Activated CD8-positive, alpha-beta T cell treated with anti-CD3 and anti-CD28 coated beads for 36 hours (primary cell): ENCODE data around the gene MICALL2. TPM values are rescaled to one million over a fixed set of nuclear protein-coding genes. Genes with fewer than 3 reads are reported as not detected.

Experiments
- ATAC-seq: fragments of 200-7000 bp; cut with Tn5 transposase; one replicate; pipeline ENCODE4 v1.10.0; 2021; ENCODE audit warnings: mild to moderate bottlenecking, moderate library complexity
- CTCF ChIA-PET: fragments of 350-600 bp; sonication (Branson Sonifier 250); formaldehyde crosslinking; loops from one replicate; lab custom pipeline; 2021; ENCODE audit warnings: antibody characterized with exemption; lab: Charles Lee
- POLR2A ChIA-PET: fragments of 350-600 bp; sonication (Branson Sonifier 250); formaldehyde crosslinking; loops from one replicate; lab custom pipeline; 2021; ENCODE audit warnings: antibody characterized with exemption; lab: Charles Lee
- DNase-seq: peaks from one replicate; pipeline ENCODE4 v3.0.0-alpha.2; 2020
- H3K27ac Mint-ChIP-seq: one replicate; pipeline ENCODE4 v1.8.0; 2021; ENCODE audit warnings: mild to moderate bottlenecking, mixed read lengths
- H3K27me3 Mint-ChIP-seq: one replicate; pipeline ENCODE4 v1.8.0; 2021; ENCODE audit warnings: mixed read lengths
- H3K36me3 Mint-ChIP-seq: one replicate; pipeline ENCODE4 v1.8.0; 2021; ENCODE audit warnings: low read depth, mixed read lengths
- H3K4me1 Mint-ChIP-seq: one replicate; pipeline ENCODE4 v1.8.0; 2021; ENCODE audit warnings: low read depth, mixed read lengths
- H3K4me3 Mint-ChIP-seq: one replicate; pipeline ENCODE4 v1.8.0; 2021; ENCODE audit warnings: mild to moderate bottlenecking, moderate library complexity, mixed read lengths
- H3K9me3 Mint-ChIP-seq: one replicate; pipeline ENCODE4 v1.8.0; 2021; ENCODE audit warnings: mixed read lengths
- intact Hi-C: fragments of 100-400 bp; cut with micrococcal nuclease; formaldehyde crosslinking; loops from one replicate; pipeline ENCODE4 v1.10.0; 2022
- total RNA-seq, 2 experiments: library from RNA; stranded (reverse); gene quantifications; one replicate each; pipeline ENCODE4 v1.2.3, GENCODE V29; 2021
- TF ChIP-seq, protein P1 (sequence below): fragments of 200-600 bp; IDR thresholded peaks from one replicate; pipeline ENCODE4 v1.8.0; 2022; ENCODE audit warnings: antibody characterized with exemption, mild to moderate bottlenecking

Gene MICALL2
- total RNA-seq, 2 experiments from 2014 or later: 3.0 to 4.2 TPM

DNA sequence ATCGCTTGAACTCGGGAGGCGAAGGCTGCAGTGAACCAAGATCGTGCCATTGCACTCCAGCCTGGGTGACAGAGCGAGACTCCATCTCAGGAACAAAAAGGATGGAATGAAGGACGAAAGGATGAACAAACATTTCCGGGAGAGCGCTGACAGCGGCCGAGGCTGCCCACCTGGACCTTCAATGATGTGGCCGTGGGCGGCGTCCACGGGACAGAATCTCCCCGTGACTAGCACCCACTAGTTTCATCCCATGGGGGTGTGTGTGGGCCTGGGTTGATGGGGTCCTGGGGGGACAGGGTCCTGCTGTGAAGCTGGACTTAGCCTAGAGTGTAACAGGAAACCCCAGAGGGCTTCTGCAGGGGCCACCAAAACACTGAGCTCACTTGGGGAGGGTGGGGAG, 32.8 kb downstream of the MICALL2 start:
- TF ChIP-seq, protein P1, sequence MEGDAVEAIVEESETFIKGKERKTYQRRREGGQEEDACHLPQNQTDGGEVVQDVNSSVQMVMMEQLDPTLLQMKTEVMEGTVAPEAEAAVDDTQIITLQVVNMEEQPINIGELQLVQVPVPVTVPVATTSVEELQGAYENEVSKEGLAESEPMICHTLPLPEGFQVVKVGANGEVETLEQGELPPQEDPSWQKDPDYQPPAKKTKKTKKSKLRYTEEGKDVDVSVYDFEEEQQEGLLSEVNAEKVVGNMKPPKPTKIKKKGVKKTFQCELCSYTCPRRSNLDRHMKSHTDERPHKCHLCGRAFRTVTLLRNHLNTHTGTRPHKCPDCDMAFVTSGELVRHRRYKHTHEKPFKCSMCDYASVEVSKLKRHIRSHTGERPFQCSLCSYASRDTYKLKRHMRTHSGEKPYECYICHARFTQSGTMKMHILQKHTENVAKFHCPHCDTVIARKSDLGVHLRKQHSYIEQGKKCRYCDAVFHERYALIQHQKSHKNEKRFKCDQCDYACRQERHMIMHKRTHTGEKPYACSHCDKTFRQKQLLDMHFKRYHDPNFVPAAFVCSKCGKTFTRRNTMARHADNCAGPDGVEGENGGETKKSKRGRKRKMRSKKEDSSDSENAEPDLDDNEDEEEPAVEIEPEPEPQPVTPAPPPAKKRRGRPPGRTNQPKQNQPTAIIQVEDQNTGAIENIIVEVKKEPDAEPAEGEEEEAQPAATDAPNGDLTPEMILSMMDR: no peak
- ATAC-seq: no peak

DNA sequence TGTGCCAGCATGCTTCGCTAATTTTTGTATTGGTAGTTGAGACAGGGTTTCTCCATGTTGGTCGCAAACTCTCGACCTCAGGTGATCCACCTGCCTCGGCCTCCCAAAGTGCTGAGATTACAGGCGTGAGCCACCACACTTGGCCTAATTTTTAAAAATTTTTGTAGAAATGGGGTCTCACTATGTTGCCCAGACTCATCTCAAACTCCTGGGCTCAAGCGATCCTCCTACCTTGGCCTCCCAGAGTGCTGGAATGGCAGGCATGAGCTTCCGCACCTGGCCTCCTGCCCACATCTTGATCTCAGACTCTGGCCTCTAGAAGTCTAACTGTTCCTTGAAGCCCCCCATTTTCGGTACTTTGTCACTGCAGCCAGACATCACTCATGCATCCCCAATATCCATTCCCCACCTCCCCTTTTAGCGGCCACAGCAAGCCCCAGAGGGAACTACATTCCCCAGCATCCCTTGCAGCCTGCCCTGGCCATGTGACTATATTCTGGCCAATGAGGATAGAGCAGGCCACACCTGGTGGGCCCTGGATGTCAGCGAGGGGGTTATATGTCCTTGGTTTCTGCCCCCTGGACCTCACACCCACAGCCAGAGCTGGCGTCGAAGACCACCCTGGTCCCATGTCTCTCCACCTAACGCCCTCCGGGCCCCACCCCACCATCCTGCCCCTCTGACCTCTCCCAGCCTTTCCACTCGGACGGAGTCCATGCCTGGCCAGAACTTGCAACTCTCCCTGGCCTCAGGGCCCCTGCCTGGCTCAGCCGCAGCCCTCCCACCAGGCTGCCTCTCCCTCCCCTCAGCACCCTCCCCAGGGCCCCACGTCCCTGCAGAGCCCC, 33.8 kb downstream of the MICALL2 start:
- H3K4me3 Mint-ChIP-seq: no peak overlapping the region
- DNase-seq (peak; percentile 19), ATAC-seq (peak; percentile 69)
- intact Hi-C loops: no loop called here
- POLR2A ChIA-PET: no interaction called here
- H3K9me3 Mint-ChIP-seq: no peaks in the 10 kb centered on the region
- no peak overlapping the region for H3K27ac Mint-ChIP-seq
- TF ChIP-seq, protein P1: no peak
- CTCF ChIA-PET: no interaction called here
- no peaks in the 10 kb centered on the region for H3K36me3 Mint-ChIP-seq
- H3K27me3 Mint-ChIP-seq: peaks cover 8% of the 10 kb centered on the region
- H3K4me1 Mint-ChIP-seq: no peaks in the 10 kb centered on the region

More for the DNA sequence above, 32.8 kb downstream of the MICALL2 start:
- no peak for DNase-seq
- Mint-ChIP-seq H3K4me1 (no peaks in the 10 kb centered on the region), H3K36me3 (no peaks in the 10 kb centered on the region), H3K27ac (no peak overlapping the region), H3K9me3 (no peaks in the 10 kb centered on the region), H3K27me3 (peaks cover 8% of the 10 kb centered on the region), H3K4me3 (no peak overlapping the region)
- intact Hi-C loops: no loop called here
- POLR2A ChIA-PET: no interaction called here
- CTCF ChIA-PET: interaction anchor here (0.9 kb wide), 1 partner anchor 13 kb away, joined by 3 read pairs; no protein-coding TSS in a partner anchor

DNA sequence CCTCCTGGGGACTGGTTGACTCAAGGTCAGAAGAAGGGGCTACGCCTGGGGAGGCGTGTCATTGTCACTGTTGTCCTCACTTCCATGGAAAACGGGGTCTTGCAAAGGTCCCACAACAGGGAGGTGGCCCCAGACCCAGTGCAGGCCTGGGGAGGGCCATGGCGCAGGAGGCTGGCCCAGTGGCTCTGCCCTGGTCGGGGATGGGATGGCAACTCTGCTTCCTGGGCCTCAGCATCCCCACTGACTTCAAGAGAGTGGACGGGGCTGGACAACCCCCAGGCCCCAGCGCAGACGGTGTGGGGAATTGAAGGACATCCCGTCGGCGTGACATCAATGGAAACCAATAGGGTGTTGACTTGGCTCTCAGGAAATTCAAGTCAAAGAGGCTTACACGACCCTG, 35.2 kb downstream of the MICALL2 start:
- intact Hi-C loops: no loop called here
- TF ChIP-seq, protein P1: no peak
- Mint-ChIP-seq H3K9me3 (no peaks in the 10 kb centered on the region), H3K4me3 (no peak overlapping the region), H3K36me3 (no peaks in the 10 kb centered on the region), H3K27me3 (peaks cover 8% of the 10 kb centered on the region), H3K4me1 (no peaks in the 10 kb centered on the region), H3K27ac (no peak overlapping the region)
- POLR2A ChIA-PET: no interaction called here
- DNase-seq (no peak), ATAC-seq (no peak)
- CTCF ChIA-PET: no interaction called here

DNA sequence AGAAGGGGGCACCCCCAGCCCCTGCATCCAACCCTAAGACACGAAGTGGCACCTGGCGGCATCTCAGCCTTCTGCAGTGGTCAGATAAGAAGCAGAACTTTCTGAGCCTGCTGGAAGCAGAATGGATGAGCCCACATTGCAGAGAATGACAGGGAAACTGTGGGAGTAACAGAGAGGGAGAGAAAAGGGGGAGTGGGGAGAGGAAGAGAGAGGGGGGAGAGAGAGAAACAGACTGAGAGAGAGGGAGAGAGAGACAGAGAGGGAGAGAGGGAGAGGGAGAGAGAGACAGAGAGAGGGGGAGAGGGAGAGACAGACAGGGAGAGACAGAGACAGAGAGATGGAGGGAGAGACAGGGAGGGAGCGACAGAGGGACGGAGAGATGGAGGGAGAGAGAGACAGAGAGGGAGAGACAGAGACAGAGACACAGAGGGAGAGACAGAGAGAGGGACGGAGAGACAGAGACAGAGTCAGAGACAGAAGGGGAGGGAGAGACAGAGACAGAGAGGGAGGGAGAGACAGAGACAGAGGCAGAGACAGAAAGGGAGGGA, 35.9 kb downstream of the MICALL2 start:
- Mint-ChIP-seq H3K27me3 (peaks cover 8% of the 10 kb centered on the region), H3K36me3 (no peaks in the 10 kb centered on the region), H3K4me3 (no peak overlapping the region), H3K27ac (no peak overlapping the region), H3K4me1 (peaks cover 4% of the 10 kb centered on the region), H3K9me3 (peaks cover 1% of the 10 kb centered on the region)
- POLR2A ChIA-PET: interaction anchor here (0.7 kb wide), 1 partner anchor 67 kb away, joined by 3 read pairs; no protein-coding TSS in a partner anchor
- TF ChIP-seq, protein P1: no peak
- CTCF ChIA-PET: interaction anchor here (1.0 to 1.3 kb wide), 3 partner anchors 9 to 201 kb away, joined by 3 to 7 read pairs (median 3); no protein-coding TSS in a partner anchor
- ATAC-seq: no peak
- no peak for DNase-seq
- intact Hi-C loops: no loop called here
